NCI-H128 (cell line): ENCODE measurements around the gene NKAIN2.
"Not testable (repeated sequence)": the region's sequence is repeated elsewhere in the genome, so short reads cannot be mapped to it uniquely, and the experiment has no call there.

Experiments
- DNase-seq: peaks from one replicate; lab custom pipeline; 2025; ENCODE audit not compliant: unreplicated experiment; lab: John Stamatoyannopoulos, UW

NKAIN2 gene

DNA sequence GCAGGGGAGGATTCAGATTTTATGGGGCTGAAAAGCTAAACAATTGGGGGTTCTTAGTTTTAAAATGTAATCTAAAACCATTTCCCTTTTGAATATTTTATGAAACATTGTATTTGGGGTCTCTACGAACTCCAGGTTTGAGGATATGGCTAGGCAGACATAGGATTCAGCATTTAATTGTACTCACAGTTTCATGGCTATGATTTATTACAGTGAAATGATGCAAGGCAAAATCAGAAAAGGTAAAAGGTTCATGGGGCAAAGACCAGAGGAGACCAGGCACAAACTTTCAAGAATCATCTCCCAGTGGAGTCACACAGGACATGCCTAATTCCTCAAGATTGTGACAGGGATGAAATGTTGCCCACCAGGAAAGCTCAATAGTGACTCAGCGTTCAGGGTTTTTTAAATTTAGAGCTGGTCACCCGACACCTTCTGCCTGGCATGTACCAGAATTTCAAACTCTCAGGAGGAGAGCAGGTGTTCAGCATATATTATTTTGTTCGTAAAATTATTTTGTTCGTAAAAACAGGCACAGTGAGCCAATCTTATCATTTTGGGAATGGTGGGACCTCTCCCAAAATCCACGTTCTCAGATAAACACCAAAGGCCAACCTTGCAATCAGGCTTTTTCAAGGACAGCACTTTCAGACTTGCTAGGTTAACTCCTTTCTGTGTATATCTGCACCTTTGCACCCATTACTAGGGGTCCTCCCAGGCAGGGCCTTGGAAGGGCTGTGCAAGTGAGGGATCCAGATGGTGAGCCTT lies 270.3 kb downstream of the NKAIN2 start:
- DNase-seq: no peak

DNA sequence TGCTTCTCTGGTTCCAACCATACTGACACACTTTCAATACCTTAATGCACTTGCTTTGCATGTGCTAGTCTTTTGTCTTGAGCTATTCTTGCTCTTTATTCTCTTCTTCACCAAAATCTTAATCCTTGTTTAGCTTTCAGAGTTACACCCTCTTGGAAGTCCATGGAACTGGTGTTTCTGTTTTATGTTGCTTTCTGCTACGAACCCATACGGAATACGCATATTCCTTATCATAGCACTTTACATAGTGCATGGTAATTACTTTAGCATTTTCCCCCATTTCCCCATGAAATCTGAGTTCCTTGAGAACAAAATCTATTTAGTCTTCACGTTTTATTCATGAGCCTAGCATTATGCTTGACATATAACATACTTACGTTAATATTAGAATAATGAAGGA lies 270.9 kb downstream of the NKAIN2 start:
- no peak for DNase-seq

GRCh38 chr6:124076336-124077048 lies 272.8 kb downstream of the NKAIN2 start:
- no peak for DNase-seq

DNA sequence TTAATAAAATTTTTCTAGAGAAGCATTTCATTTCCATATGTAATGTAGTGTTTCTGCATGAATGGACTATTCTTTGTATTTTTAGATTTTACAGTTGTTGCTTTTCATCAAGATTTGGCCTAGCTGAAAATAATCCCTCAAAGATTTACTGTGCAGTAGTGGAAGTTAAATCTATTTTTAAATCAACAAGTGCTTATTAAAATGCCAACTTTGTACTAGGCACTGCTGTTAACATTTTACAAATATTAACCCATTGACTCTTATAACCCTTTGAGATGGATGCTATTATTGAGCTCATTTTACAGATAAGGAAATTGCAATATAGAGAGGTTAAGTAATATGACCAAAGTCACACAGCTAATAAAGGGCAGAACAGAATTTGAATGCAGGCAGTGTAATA lies 274.5 kb downstream of the NKAIN2 start:
- no peak for DNase-seq

DNA sequence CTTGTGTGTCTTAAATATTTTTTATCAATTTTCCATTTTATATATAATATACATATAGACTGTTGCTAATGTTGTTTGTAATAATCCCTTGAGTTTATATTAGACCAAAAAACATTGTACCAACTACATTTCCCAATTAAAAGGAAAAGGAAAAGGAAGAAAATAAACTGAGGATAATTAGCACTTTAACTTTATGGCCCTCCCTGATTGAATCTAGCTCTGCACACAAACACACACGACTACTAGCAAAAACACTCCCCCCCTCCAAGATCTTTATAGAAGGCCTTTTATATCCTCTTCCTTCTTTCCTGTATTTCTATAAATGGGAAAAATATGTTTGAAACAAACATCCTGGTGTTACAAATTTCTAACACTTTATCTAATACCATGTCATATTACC lies 276.8 kb downstream of the NKAIN2 start:
- no peak for DNase-seq

GRCh38 chr6:124090491-124090890 lies 286.8 kb downstream of the NKAIN2 start:
- no peak for DNase-seq

DNA sequence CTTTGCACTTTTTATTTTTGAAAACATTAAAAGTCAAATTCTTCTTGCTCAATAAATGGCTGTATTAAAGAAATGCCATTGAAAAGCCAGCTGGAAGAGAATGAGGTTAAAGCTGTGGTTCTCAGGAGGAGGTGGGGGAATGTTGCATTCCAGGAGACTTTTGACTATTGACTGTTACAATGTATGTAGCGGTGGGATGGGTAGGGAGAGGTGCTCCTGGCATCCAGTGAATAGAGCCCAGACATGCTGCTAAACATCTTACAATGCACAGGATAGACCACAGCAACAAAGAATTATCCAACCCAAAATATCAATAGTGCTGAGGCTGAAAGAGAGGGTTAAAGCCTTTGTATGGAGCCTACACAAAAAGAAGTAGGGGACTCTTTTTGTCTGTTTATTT lies 295.9 kb downstream of the NKAIN2 start:
- DNase-seq: no peak

GRCh38 chr6:124110514-124110913 lies 306.8 kb downstream of the NKAIN2 start:
- no peak for DNase-seq

- DNase-seq: peak; percentile 20
These were observed 315.9 kb downstream of the NKAIN2 start for GRCh38 chr6:124119596-124119995.

GRCh38 chr6:124123617-124124209 lies 320.0 kb downstream of the NKAIN2 start:
- no peak for DNase-seq

DNA sequence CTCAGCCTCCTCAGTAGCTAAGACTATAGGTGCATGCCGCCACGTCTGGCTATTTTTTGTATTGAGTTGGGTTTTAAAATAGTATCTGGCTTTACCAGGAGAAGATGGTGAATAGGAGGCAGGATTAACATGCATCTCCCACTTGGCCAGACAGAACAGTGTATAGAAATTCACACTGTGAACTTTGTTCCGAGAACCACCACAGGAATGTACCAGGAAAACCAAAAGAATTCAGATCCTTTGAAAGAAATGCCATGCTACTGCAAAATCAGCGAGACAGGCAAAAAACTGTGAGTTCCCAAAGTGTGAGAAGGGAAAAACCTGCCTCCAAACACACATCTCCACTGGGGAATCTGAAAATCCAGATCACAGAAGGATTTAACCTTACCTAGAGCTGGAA lies 327.6 kb downstream of the NKAIN2 start:
- no peak for DNase-seq

DNA sequence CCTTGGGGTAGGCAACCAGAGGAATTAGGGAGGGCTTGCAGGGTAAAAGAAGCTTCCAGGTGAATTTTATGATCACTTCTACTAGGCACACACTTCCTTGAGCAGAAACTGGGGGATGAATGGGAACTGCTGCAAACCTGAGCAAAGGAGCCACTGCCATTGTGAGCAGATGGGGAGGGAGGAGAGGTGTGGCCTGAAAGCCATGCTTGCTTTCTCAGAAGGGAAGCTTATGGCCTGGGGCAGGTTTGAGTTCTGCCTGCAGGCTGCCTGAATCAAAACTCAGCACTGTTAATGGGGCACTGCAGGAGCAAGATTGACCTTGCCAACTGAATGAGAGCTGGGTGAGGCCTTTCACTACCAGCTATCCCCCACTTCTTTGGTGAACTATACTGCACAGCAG lies 328.1 kb downstream of the NKAIN2 start:
- no peak for DNase-seq

DNA sequence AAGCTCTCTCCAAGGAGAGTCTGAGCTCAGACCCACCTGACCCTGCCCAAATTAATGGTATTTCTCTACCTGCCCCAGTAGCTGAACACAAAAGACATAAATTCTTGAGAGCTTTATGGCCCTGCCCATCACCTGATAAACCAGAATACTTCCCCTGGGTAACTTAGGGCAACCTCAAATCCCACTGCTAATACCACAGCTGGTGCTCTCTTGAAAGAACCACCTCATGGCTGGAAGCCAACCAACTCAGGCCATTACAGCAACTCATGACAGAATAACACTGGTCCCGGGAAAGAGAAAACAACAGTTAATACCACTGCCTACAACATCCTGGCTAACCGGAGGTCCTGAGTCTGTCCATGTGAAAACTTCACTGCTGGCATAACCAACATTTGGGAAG lies 328.6 kb downstream of the NKAIN2 start:
- no peak for DNase-seq

DNA sequence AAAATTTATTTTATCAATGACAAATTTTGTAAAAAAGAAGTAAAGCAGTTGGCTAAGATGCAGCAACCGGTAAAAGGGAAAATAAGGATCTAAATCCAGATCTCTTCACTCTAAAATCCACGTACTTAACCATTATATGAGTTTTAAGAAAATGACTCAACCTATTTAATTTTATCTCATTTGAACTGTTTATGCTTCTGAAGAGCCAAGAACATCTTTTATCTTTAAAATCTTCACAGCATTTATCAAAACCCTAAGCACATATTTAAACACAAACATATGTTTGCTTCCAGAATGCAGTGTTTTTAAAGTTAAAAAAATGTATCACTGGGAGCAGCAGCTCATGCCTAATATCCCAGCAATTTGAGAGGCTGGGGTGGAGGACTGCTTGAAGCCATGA lies 339.2 kb downstream of the NKAIN2 start:
- no peak for DNase-seq

- DNase-seq: no peak
These were observed 339.8 kb downstream of the NKAIN2 start for GRCh38 chr6:124143435-124143834.

GRCh38 chr6:124147621-124148020 lies 344.0 kb downstream of the NKAIN2 start:
- no peak for DNase-seq

- no peak for DNase-seq
These were observed 344.7 kb downstream of the NKAIN2 start for GRCh38 chr6:124148236-124148957.

DNA sequence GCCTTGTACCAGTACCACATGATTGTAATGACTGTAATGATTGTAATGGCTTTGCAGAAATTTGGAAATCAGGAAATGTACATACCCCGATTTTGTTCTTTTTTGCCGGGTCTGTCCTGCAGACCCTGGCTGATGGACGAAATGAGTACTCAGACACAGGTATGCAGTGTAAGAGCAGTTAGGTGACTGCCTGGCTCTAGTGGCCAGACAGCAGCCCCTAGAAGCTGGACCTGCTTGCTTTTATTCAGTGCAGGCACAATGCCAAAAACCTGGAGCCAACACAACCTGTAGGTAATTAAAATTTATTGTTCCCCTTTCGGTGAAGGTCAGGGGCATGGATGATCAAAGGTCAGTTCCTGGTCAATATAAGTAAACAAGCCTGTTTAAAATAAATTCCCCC lies 346.0 kb downstream of the NKAIN2 start:
- no peak for DNase-seq

- no peak for DNase-seq
These were observed 354.4 kb downstream of the NKAIN2 start for GRCh38 chr6:124158024-124158423.

DNA sequence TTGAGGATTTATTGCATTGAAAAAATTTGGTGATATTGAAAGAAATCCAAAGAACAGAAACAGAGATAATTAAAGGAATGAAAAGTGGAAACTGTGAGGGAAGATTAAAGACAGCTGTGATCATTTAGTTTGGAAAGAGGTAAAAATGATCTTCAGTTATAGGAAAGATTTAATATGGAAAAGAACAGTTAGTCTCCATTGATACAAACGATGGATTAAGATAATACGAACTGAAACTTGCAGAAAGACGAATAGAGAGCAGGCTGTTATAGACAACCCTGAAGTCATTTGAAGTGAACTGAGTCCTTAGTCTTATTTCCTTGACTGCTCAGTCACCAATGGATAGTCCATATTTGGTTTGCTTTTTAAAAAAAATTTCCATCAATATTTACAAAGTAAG lies 360.0 kb downstream of the NKAIN2 start:
- DNase-seq: no peak

DNA sequence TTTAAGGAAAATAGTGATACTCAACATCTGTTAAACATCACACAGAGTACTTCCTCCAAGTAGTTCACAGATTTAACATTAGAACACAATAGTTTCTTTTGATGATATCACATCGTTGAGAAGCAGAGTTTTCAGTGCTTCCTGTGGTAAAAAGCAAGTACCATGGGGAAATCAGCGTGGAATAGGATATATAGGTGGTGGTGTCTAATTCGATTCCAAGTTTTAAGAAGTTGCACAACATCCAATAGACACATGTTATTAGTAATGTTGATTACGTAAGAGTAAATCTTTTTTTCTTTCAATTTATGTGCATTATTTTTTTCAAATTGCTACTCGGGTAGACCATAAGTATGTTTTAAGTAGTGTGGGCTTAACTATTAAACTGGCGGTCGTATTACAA lies 360.7 kb downstream of the NKAIN2 start:
- DNase-seq: no peak

DNA sequence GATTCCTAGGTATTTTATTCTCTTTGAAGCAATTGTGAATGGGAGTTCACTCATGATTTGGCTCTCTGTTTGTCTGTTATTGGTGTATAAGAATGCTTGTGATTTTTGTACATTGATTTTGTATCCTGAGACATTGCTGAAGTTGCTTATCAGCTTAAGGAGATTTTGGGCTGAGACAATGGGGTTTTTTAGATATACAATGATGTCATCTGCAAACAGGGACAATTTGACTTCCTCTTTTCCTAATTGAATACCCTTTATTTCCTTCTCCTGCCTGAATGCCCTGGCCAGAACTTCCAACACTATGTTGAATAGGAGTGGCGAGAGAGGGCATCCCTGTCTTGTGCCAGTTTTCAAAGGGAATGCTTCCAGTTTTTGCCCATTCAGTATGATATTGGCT lies 363.6 kb downstream of the NKAIN2 start:
- not testable (repeated sequence) for DNase-seq
